Measurements from ENCODE around the gene TAL1.

TAL1 gene

DNA sequence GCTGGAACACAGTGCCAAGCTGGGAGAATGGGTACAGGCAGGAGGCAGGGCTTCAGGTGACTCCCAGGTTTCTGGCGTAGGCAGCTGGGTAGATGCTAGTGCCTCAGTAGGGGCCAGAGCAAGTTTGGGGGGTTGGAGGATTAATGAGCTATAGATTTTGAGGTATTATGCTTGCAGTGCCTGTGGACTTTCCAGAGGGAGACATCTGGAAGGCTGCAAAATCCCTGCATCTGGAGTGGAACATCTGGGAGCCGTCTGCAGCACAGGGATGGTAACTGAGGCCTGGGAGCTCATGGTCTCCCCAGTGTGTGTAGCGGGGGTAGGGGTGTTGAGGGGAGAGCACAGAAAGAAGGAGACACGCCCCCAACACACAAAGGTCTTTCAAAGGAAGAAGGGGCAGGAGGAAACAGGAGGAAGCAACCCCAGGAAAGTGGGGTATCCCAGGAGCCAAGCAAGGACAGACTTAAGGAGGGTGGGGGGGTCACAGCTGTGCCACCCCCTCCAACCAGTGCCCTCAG lies 40.0 kb downstream of the TAL1 start:
- H3K18ac ChIP-seq (ENCODE audit: low read length) = no peak overlapping the region
- H4K8ac ChIP-seq (ENCODE audit: low read depth, low read length) = no peak overlapping the region
- no peaks in the 10 kb centered on the region for H3K79me1 ChIP-seq (ENCODE audit: low read length)
- no CpG with 5 or more reads among the region's 4 CpGs for WGBS (ENCODE audit: extremely low coverage, insufficient coverage, insufficient read length)
- no peak overlapping the region for H4K12ac ChIP-seq (ENCODE audit: low read depth, low read length)
- no peak overlapping the region for H2AFZ ChIP-seq (ENCODE audit: insufficient read depth, low read length, poor library complexity)
- no peak overlapping the region for H3K14ac ChIP-seq (ENCODE audit: low read length)
- no peak overlapping the region for H4K91ac ChIP-seq (ENCODE audit: low read depth, low read length)
- H3K4ac ChIP-seq (ENCODE audit: low read depth, low read length) = no peak overlapping the region
- no peak overlapping the region for H2BK12ac ChIP-seq (ENCODE audit: low read length)
- peaks cover 3% of the 10 kb centered on the region for H3K9me3 ChIP-seq (ENCODE audit: insufficient read depth, low read depth, low read length)
- H2BK5ac ChIP-seq (ENCODE audit: low read depth, low read length, poor library complexity) = no peak overlapping the region
- H3K9ac ChIP-seq (ENCODE audit: low read length) = no peak overlapping the region
- no peak overlapping the region for H2AK5ac ChIP-seq (ENCODE audit: low read length)
- H3K4me1 ChIP-seq (ENCODE audit: control insufficient read depth in 1 of 2, insufficient read depth in 2 of 2, low read length in 2 of 2) = peaks cover 0 to 4% of the 10 kb centered on the region in 2 experiments
- H3K79me2 ChIP-seq (ENCODE audit: control insufficient read depth, insufficient read depth, low read length, poor library complexity) = no peaks in the 10 kb centered on the region
- no peak overlapping the region for H3K23ac ChIP-seq (ENCODE audit: low read length)
- no peak overlapping the region for H3K4me2 ChIP-seq (ENCODE audit: low read length)
- no peak overlapping the region for H3K27ac ChIP-seq (ENCODE audit: low read depth, low read length)
- DNase-seq = no peak
- H3K27me3 ChIP-seq (ENCODE audit: insufficient read depth, low read length) = no peaks in the 10 kb centered on the region
- H2BK120ac ChIP-seq (ENCODE audit: insufficient read depth, low read length, poor library complexity) = no peak overlapping the region
- H3K4me3 ChIP-seq (ENCODE audit: low read depth, low read length) = no peak overlapping the region
- H3K36me3 ChIP-seq (ENCODE audit: control insufficient read depth in 1 of 2, insufficient read depth in 2 of 2, low read length in 2 of 2) = no peaks in the 10 kb centered on the region

DNA sequence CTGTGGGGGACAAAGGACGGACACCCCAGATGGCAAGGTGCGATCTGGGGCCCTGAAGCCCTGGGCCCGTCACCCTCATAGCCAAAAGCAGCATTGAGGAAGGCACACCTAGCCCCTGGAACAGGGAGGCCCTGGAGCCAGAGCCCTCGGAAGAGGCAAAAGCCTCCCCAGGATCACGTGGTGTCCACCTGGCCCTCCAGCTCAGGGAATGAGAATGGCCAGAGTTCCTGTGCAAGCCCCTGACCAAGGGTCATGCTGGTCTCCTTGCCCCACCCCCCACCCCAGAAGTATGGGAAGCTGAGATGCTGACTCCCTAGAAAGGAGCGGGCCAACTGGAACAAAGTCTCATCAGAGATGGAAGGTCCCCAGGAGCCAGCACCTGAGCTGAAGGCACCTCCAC lies 41.2 kb downstream of the TAL1 start:
- Histone ChIP-seq H3K4me1 (ENCODE audit: control insufficient read depth in 1 of 2, insufficient read depth in 2 of 2, low read length in 2 of 2) (peaks cover 0 to 4% of the 10 kb centered on the region in 2 experiments), H2AFZ (ENCODE audit: insufficient read depth, low read length, poor library complexity) (no peak overlapping the region), H4K91ac (ENCODE audit: low read depth, low read length) (no peak overlapping the region), H3K18ac (ENCODE audit: low read length) (no peak overlapping the region), H3K9me3 (ENCODE audit: insufficient read depth, low read depth, low read length) (peaks cover 5% of the 10 kb centered on the region), H3K4me2 (ENCODE audit: low read length) (no peak overlapping the region), H3K27ac (ENCODE audit: low read depth, low read length) (no peak overlapping the region), H3K36me3 (ENCODE audit: control insufficient read depth in 1 of 2, insufficient read depth in 2 of 2, low read length in 2 of 2) (no peaks in the 10 kb centered on the region), H3K23ac (ENCODE audit: low read length) (no peak overlapping the region), H2BK12ac (ENCODE audit: low read length) (no peak overlapping the region), H4K12ac (ENCODE audit: low read depth, low read length) (no peak overlapping the region), H3K27me3 (ENCODE audit: insufficient read depth, low read length) (no peaks in the 10 kb centered on the region), H2AK5ac (ENCODE audit: low read length) (no peak overlapping the region), H3K9ac (ENCODE audit: low read length) (no peak overlapping the region), H3K4ac (ENCODE audit: low read depth, low read length) (no peak overlapping the region), H2BK120ac (ENCODE audit: insufficient read depth, low read length, poor library complexity) (no peak overlapping the region), H4K8ac (ENCODE audit: low read depth, low read length) (no peak overlapping the region), H3K14ac (ENCODE audit: low read length) (no peak overlapping the region), H2BK5ac (ENCODE audit: low read depth, low read length, poor library complexity) (no peak overlapping the region), H3K79me1 (ENCODE audit: low read length) (no peaks in the 10 kb centered on the region), H3K79me2 (ENCODE audit: control insufficient read depth, insufficient read depth, low read length, poor library complexity) (no peaks in the 10 kb centered on the region), H3K4me3 (ENCODE audit: low read depth, low read length) (no peak overlapping the region)
- no CpG with 5 or more reads among the region's 6 CpGs for WGBS (ENCODE audit: extremely low coverage, insufficient coverage, insufficient read length)
- no peak for DNase-seq

DNA sequence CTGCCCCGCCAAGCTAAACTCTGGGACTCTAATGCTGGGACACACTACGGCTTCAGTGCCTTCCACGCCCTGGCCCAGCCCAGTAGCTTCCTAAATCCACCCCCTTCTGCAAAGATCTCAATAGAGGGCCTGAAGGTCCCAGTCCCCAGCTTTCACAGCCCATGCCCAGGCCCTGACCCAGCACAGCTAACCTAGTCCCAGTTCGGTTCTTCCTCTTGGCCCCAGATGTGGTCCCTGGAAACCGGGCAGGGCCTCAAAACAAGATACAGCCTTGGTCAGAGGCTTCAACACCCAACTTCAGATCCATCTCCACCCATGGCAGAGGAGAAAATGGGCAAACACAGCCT lies 41.5 kb downstream of the TAL1 start:
- DNase-seq = no peak
- WGBS (ENCODE audit: extremely low coverage, insufficient coverage, insufficient read length) = no CpG with 5 or more reads among the region's 5 CpGs

DNA sequence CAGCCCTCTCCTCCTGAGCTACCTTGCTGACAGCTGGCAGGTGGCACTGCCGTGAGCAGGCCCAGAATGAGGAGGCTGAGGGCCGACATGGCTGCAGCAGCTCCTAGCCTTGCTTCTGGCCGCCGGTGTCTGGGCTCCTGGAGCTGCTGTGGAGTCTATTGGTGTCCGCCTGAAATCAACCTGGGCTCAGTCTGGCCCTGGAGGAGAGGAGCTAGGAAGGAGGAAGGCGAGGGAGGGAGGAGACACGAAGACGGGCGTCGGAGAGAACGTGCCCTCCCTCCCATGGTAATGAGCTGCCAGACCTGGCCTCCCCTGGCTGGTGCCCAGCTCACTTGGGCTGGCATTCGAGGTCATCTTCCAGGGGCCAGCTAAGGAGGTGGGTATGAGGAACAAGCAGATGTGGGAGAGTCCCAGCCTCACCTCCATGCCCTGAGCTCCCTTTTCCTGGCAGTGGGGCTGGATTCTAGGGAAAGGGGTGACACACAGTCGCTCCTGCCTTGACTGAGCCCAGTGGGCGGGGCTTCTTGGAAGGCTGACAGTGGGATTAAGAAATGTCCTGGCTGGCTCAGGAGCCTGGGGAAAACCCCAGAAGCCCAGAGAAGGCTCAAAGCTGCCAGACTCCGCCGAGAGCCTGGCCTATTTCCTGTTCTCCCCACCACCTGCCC lies 42.0 kb downstream of the TAL1 start, which contains the start of gene PDZK1IP1:
TSS of gene PDZK1IP1 (minus strand) at position 193 of the 665 bp plus-strand sequence. CDS start at position 89, 104 bp downstream.
- Histone ChIP-seq H3K4me3 (ENCODE audit: low read depth, low read length) (no peak within 1 kb of the TSS), H2AFZ (ENCODE audit: insufficient read depth, low read length, poor library complexity) (no peak within 1 kb of the TSS), H3K9ac (ENCODE audit: low read length) (no peak within 1 kb of the TSS), H3K4me2 (ENCODE audit: low read length) (no peak within 1 kb of the TSS), H3K14ac (ENCODE audit: low read length) (no peak within 1 kb of the TSS), H2AK5ac (ENCODE audit: low read length) (no peak within 1 kb of the TSS), H3K4ac (ENCODE audit: low read depth, low read length) (no peak within 1 kb of the TSS), H3K27me3 (ENCODE audit: insufficient read depth, low read length) (no peaks in the 10 kb centered on the region), H2BK12ac (ENCODE audit: low read length) (no peak within 1 kb of the TSS), H3K9me3 (ENCODE audit: insufficient read depth, low read depth, low read length) (peaks cover 5% of the 10 kb centered on the region), H2BK120ac (ENCODE audit: insufficient read depth, low read length, poor library complexity) (no peak within 1 kb of the TSS), H3K18ac (ENCODE audit: low read length) (no peak within 1 kb of the TSS), H3K27ac (ENCODE audit: low read depth, low read length) (no peak within 1 kb of the TSS), H2BK5ac (ENCODE audit: low read depth, low read length, poor library complexity) (no peak within 1 kb of the TSS), H3K4me1 (ENCODE audit: control insufficient read depth in 1 of 2, insufficient read depth in 2 of 2, low read length in 2 of 2) (peaks cover 0 to 4% of the 10 kb centered on the region in 2 experiments), H3K36me3 (ENCODE audit: control insufficient read depth in 1 of 2, insufficient read depth in 2 of 2, low read length in 2 of 2) (no peaks in the 10 kb centered on the region), H3K79me1 (ENCODE audit: low read length) (no peaks in the 10 kb centered on the region), H4K91ac (ENCODE audit: low read depth, low read length) (no peak within 1 kb of the TSS), H4K12ac (ENCODE audit: low read depth, low read length) (no peak within 1 kb of the TSS), H3K79me2 (ENCODE audit: control insufficient read depth, insufficient read depth, low read length, poor library complexity) (no peaks in the 10 kb centered on the region), H3K23ac (ENCODE audit: low read length) (no peak within 1 kb of the TSS), H4K8ac (ENCODE audit: low read depth, low read length) (no peak within 1 kb of the TSS)
- no CpG with 5 or more reads among the region's 16 CpGs for WGBS (ENCODE audit: extremely low coverage, insufficient coverage, insufficient read length)
- no peak for DNase-seq

More for the DNA sequence above, 41.5 kb downstream of the TAL1 start:
- no peak overlapping the region for H3K18ac ChIP-seq (ENCODE audit: low read length)
- no peaks in the 10 kb centered on the region for H3K79me1 ChIP-seq (ENCODE audit: low read length)
- H2AK5ac ChIP-seq (ENCODE audit: low read length) = no peak overlapping the region
- H3K4me2 ChIP-seq (ENCODE audit: low read length) = no peak overlapping the region
- no peak overlapping the region for H3K9ac ChIP-seq (ENCODE audit: low read length)
- no peaks in the 10 kb centered on the region for H3K36me3 ChIP-seq (ENCODE audit: control insufficient read depth in 1 of 2, insufficient read depth in 2 of 2, low read length in 2 of 2)
- no peaks in the 10 kb centered on the region for H3K79me2 ChIP-seq (ENCODE audit: control insufficient read depth, insufficient read depth, low read length, poor library complexity)
- H2BK5ac ChIP-seq (ENCODE audit: low read depth, low read length, poor library complexity) = no peak overlapping the region
- H3K4ac ChIP-seq (ENCODE audit: low read depth, low read length) = no peak overlapping the region
- H2BK12ac ChIP-seq (ENCODE audit: low read length) = no peak overlapping the region
- no peak overlapping the region for H2AFZ ChIP-seq (ENCODE audit: insufficient read depth, low read length, poor library complexity)
- no peak overlapping the region for H4K8ac ChIP-seq (ENCODE audit: low read depth, low read length)
- H3K27me3 ChIP-seq (ENCODE audit: insufficient read depth, low read length) = no peaks in the 10 kb centered on the region
- no peak overlapping the region for H3K27ac ChIP-seq (ENCODE audit: low read depth, low read length)
- no peak overlapping the region for H3K23ac ChIP-seq (ENCODE audit: low read length)
- H4K91ac ChIP-seq (ENCODE audit: low read depth, low read length) = no peak overlapping the region
- H2BK120ac ChIP-seq (ENCODE audit: insufficient read depth, low read length, poor library complexity) = no peak overlapping the region
- peaks cover 0 to 4% of the 10 kb centered on the region in 2 experiments for H3K4me1 ChIP-seq (ENCODE audit: control insufficient read depth in 1 of 2, insufficient read depth in 2 of 2, low read length in 2 of 2)
- no peak overlapping the region for H3K4me3 ChIP-seq (ENCODE audit: low read depth, low read length)
- no peak overlapping the region for H3K14ac ChIP-seq (ENCODE audit: low read length)
- H3K9me3 ChIP-seq (ENCODE audit: insufficient read depth, low read depth, low read length) = peaks cover 5% of the 10 kb centered on the region
- H4K12ac ChIP-seq (ENCODE audit: low read depth, low read length) = no peak overlapping the region
